HepG2 (cell line): ENCODE measurements around the gene FMNL2. TPM values are rescaled to one million over a fixed set of nuclear protein-coding genes. Genes with fewer than 3 reads are reported as not detected.

Experiments
- ATAC-seq: fragments of 200-7000 bp; cut with Tn5 transposase; 3 replicates; pipeline ENCODE4 v1.9.1; 2020; ENCODE audit warnings: mild to moderate bottlenecking, moderate library complexity
- BruUV-seq: library from RNA; stranded (reverse); fragments of 400-500 nt; replicated peaks from 2 replicates; lab custom pipeline; 2021; lab: Mats Ljungman, UMichigan
- CTCF ChIA-PET: fragments of 300-600 bp; formaldehyde crosslinking; extraction: SDS; loops from one replicate; lab custom pipeline; 2021; ENCODE audit warnings: low total read pairs, inconsistent platforms, low intra/inter-chr PET ratio; lab: Yijun Ruan, JAX
- POLR2A ChIA-PET: fragments of 350-600 bp; sonication (Branson Sonifier 250); formaldehyde crosslinking; loops from one replicate; lab custom pipeline; 2020; ENCODE audit warnings: antibody characterized with exemption, inconsistent platforms; lab: Yijun Ruan, JAX
- DNase-seq: peaks from one replicate; pipeline ENCODE4 v3.0.0-alpha.2; 2015; ENCODE audit warnings: low spot score
- FAIRE-seq: peaks from 3 replicates; lab custom pipeline; 2011; peaks lifted over from hg19 to GRCh38; lab: Jason Lieb, UNC
- H2AFZ ChIP-seq: one replicate; pipeline ENCODE4 v1.6.1; 2011; ENCODE audit warnings: low read length, inconsistent platforms
- H3K27ac ChIP-seq: fragments of 300-600 bp; 3 replicates; pipeline ENCODE4 v1.8.0; 2011; ENCODE audit warnings: mixed run types, mild to moderate bottlenecking, mixed read lengths, low read length, inconsistent platforms; ENCODE audit not compliant: insufficient read depth; ENCODE audit errors: extremely low read length
- H3K27me3 ChIP-seq, 2 experiments: fragments of 200-600 bp in 1 of 2; 2 replicates in 1 of 2; 3 replicates in 1 of 2; pipeline versions ENCODE4 v1.6.0 to v1.8.0; 2011; ENCODE audit warnings: low read length in 2 of 2, mild to moderate bottlenecking in 2 of 2, moderate library complexity in 2 of 2, inconsistent platforms in 1 of 2; ENCODE audit not compliant: insufficient read depth in 2 of 2, control insufficient read depth in 1 of 2
- H3K36me3 ChIP-seq, 2 experiments: fragments of 200-600 bp in 1 of 2; replicated peaks in 1 of 2; 2 replicates in 1 of 2; 3 replicates in 1 of 2; pipeline versions ENCODE4 v1.5.1 to v1.8.0; 2011; ENCODE audit warnings: low read length in 2 of 2, inconsistent platforms in 1 of 2; ENCODE audit not compliant: insufficient read depth in 2 of 2, control insufficient read depth in 1 of 2
- H3K4me1 ChIP-seq: 2 replicates; pipeline ENCODE4 v1.5.1; 2012; ENCODE audit warnings: low read length, inconsistent platforms; ENCODE audit not compliant: insufficient read depth
- H3K4me2 ChIP-seq: 2 replicates; pipeline ENCODE4 v1.6.0; 2011; ENCODE audit warnings: low read depth, low read length, inconsistent platforms
- H3K4me3 ChIP-seq, 3 experiments: fragments of 200-600 bp in 1 of 3; sonication (generic), shearing (Covaris generic) in 1 of 3; replicated peaks in 1 of 3; 2 replicates each; pipeline ENCODE4 v1.5.1; 2011 to 2016; ENCODE audit warnings: low read length in 3 of 3, inconsistent platforms in 2 of 3, low read depth in 2 of 3, mild to moderate bottlenecking in 2 of 3, control low read depth in 1 of 3, mixed read lengths in 1 of 3; ENCODE audit not compliant: insufficient read depth in 1 of 3
- H3K79me2 ChIP-seq: one replicate; pipeline ENCODE4 v1.6.1; 2011; ENCODE audit warnings: low read length, inconsistent platforms; ENCODE audit not compliant: insufficient read depth
- H3K9ac ChIP-seq: 2 replicates; pipeline ENCODE4 v1.6.0; 2011; ENCODE audit warnings: mild to moderate bottlenecking, low read depth, low read length, inconsistent platforms; ENCODE audit not compliant: insufficient read depth
- H3K9me3 ChIP-seq: 2 replicates; pipeline ENCODE4 v1.5.1; 2012; ENCODE audit warnings: mild to moderate bottlenecking, low read length
- H4K20me1 ChIP-seq: 2 replicates; pipeline ENCODE4 v1.6.0; 2011; ENCODE audit warnings: inconsistent platforms, mild to moderate bottlenecking, low read length, moderate library complexity; ENCODE audit not compliant: insufficient read depth
- ASH2L ChIP-seq: fragments of 300-600, 200-600 bp; sonication (generic); IDR thresholded peaks from 2 replicates; pipeline ENCODE4 v1.7.0; 2017; ENCODE audit warnings: low read depth, mild to moderate bottlenecking, moderate library complexity, mixed read lengths, low read length; ENCODE audit not compliant: insufficient read length
- E2F2 ChIP-seq: sonication (generic); formaldehyde crosslinking; IDR thresholded peaks from 2 replicates; pipeline ENCODE4 v1.4.0; 2020; ENCODE audit warnings: missing genetic modification reagents, borderline replicate concordance
- LRRFIP1 ChIP-seq: sonication (generic); formaldehyde crosslinking; conservative IDR thresholded peaks from 2 replicates; pipeline ENCODE4 v1.4.0; 2020; ENCODE audit warnings: missing genetic modification reagents
- MBD4 ChIP-seq: IDR thresholded peaks from 2 replicates; pipeline ENCODE4 v1.6.1; 2012; ENCODE audit warnings: low read length, inconsistent platforms, borderline replicate concordance
- PHF20 ChIP-seq: sonication (generic); formaldehyde crosslinking; IDR thresholded peaks from 2 replicates; pipeline ENCODE4 v1.5.0; 2020; ENCODE audit warnings: mild to moderate bottlenecking, missing genetic modification reagents
- SP140L ChIP-seq: sonication (generic); formaldehyde crosslinking; IDR thresholded peaks from 2 replicates; pipeline ENCODE4 v1.4.0; 2020; ENCODE audit warnings: missing genetic modification reagents, borderline replicate concordance
- SSRP1 ChIP-seq: IDR thresholded peaks from 2 replicates; pipeline ENCODE4 v1.6.1; 2016; ENCODE audit warnings: control low read depth
- ZNF101 ChIP-seq: sonication (generic); formaldehyde crosslinking; IDR thresholded peaks from 2 replicates; pipeline ENCODE4 v1.4.0; 2020; ENCODE audit warnings: mild to moderate bottlenecking, low read depth, missing genetic modification reagents, borderline replicate concordance
- ZNF350 ChIP-seq: sonication (generic); formaldehyde crosslinking; IDR thresholded peaks from 2 replicates; pipeline ENCODE4 v1.4.0; 2020; ENCODE audit warnings: mild to moderate bottlenecking, low read depth, missing genetic modification reagents, borderline replicate concordance
- ZNF713 ChIP-seq: sonication (generic); formaldehyde crosslinking; IDR thresholded peaks from 2 replicates; pipeline ENCODE4 v1.4.0; 2020; ENCODE audit warnings: mild to moderate bottlenecking, missing genetic modification reagents
- ZNF792 ChIP-seq: IDR thresholded peaks from 2 replicates; pipeline ENCODE4 v1.6.1; 2016
- ZNF879 ChIP-seq: sonication (generic); formaldehyde crosslinking; IDR thresholded peaks from 2 replicates; pipeline ENCODE4 v1.8.1; 2023; ENCODE audit warnings: missing genetic modification reagents
- WGBS: methylation state at CpG from one replicate; pipeline ENCODE4 v1.1.6; 2017; ENCODE audit warnings: low lambda C conversion rate; 5-methylcytosine and 5-hydroxymethylcytosine counted together
- in situ Hi-C: cut with HindIII; loops from 2 replicates; pipeline ENCODE4 v1.10.0; 2017; ENCODE audit warnings: low pct_unique_long_range_greater_than_20kb; ENCODE audit not compliant: extremely low pct_ligation_motif_present
- intact Hi-C: fragments of 100-400 bp; cut with micrococcal nuclease; formaldehyde crosslinking; loops from one replicate; pipeline ENCODE4 v1.10.0; 2022; ENCODE audit not compliant: unreplicated experiment
- polyA plus RNA-seq, 8 experiments: library from polyadenylated mRNA; depleted of rRNA in 3 of 8; stranded (reverse) in 7 of 8; unstranded in 1 of 8; fragments of >200 nt; fragmentation: Illumina TruSeq in 4 of 8; extraction: Trizol in 4 of 8; gene quantifications; 2 replicates each; pipeline versions ENCODE4 v1.2.1 to v1.2.3, GENCODE V29; 2011 to 2016; ENCODE audit warnings: low read depth in 4 of 8, missing spikeins in 1 of 8, mixed read lengths in 1 of 8; ENCODE audit not compliant: insufficient read depth in 1 of 8
- total RNA-seq, 5 experiments: library from RNA; depleted of rRNA; stranded (reverse); fragments of >200 nt; fragmentation: Illumina TruSeq; extraction: Trizol; gene quantifications; 2 replicates each; pipeline ENCODE4 v1.2.3, GENCODE V29; 2016; ENCODE audit warnings: low read depth in 1 of 5

Gene FMNL2
- total and polyA plus RNA-seq, 2 of the 13 experiments (the other 11 are each of a cell fraction or from before 2014, with no cell fraction given) = 66.5 to 67.7 TPM

GRCh38 chr2:152581360-152581759 is 246.4 kb downstream of the FMNL2 start:
- FAIRE-seq (no peak), DNase-seq (no peak), ATAC-seq (no peak)
- CTCF ChIA-PET = no interaction called here
- no peak overlapping the region for H2AFZ ChIP-seq
- in situ Hi-C loops (no loop called here), intact Hi-C loops (no loop called here)
- H3K9ac ChIP-seq = no peak overlapping the region
- TF ChIP-seq ZNF350 (CRISPR knock-in tag) = no peak
- TF ChIP-seq SP140L = no peak
- no peak for TF ChIP-seq ZNF879 (CRISPR knock-in tag)
- no peak for TF ChIP-seq SSRP1 (CRISPR knock-in tag)
- TF ChIP-seq ZNF713 = no peak
- no peak for TF ChIP-seq ZNF792 (CRISPR knock-in tag)
- no peak overlapping the region for H3K27ac ChIP-seq
- no peaks in the 10 kb centered on the region for H3K4me1 ChIP-seq
- 87% methylated on average over 11 of the region's 11 CpGs for WGBS
- H3K9me3 ChIP-seq = no peaks in the 10 kb centered on the region
- no peak overlapping the region for H3K4me3 ChIP-seq
- peaks cover 18 to 81% of the 10 kb centered on the region in 2 experiments; a peak in 4 of 5 replicates for H3K36me3 ChIP-seq
- H3K27me3 ChIP-seq = no peaks in the 10 kb centered on the region
- BruUV-seq = no TSS peak
- no peaks in the 10 kb centered on the region for H3K79me2 ChIP-seq
- H4K20me1 ChIP-seq = no peaks in the 10 kb centered on the region
- POLR2A ChIA-PET = no interaction called here
- no peak overlapping the region for H3K4me2 ChIP-seq

GRCh38 chr2:152582081-152582480 is 247.1 kb downstream of the FMNL2 start:
- H3K9me3 ChIP-seq = no peaks in the 10 kb centered on the region
- 97% methylated on average over 2 of the region's 2 CpGs for WGBS
- ATAC-seq = no peak
- no peak overlapping the region for H3K27ac ChIP-seq
- H3K36me3 ChIP-seq = peaks cover 15 to 79% of the 10 kb centered on the region in 2 experiments; a peak in 4 of 5 replicates
- H3K4me3 ChIP-seq = no peak overlapping the region
- POLR2A ChIA-PET = no interaction called here
- H3K4me2 ChIP-seq = no peak overlapping the region
- no peaks in the 10 kb centered on the region for H3K4me1 ChIP-seq
- DNase-seq = no peak
- intact Hi-C loops = no loop called here
- no peaks in the 10 kb centered on the region for H3K79me2 ChIP-seq
- FAIRE-seq = no peak
- no peaks in the 10 kb centered on the region for H3K27me3 ChIP-seq
- H2AFZ ChIP-seq = no peak overlapping the region
- CTCF ChIA-PET = no interaction called here
- in situ Hi-C loops = no loop called here
- no TSS peak for BruUV-seq
- H4K20me1 ChIP-seq = no peaks in the 10 kb centered on the region
- no peak overlapping the region for H3K9ac ChIP-seq
- TF ChIP-seq PHF20 (CRISPR knock-in tag) (no peak), LRRFIP1 (no peak), ASH2L (no peak), MBD4 (no peak), E2F2 (CRISPR knock-in tag) (no peak), ZNF101 (CRISPR knock-in tag) (no peak)
